GM12872 (cell line): ENCODE data around the gene RPA4.

Experiments
- CTCF ChIP-seq: IDR thresholded peaks from 3 replicates; pipeline ENCODE4 v1.5.1; 2011; ENCODE audit warnings: low read depth, mild to moderate bottlenecking, low read length, moderate library complexity; ENCODE audit not compliant: insufficient read depth

The RPA4 gene, protein sequence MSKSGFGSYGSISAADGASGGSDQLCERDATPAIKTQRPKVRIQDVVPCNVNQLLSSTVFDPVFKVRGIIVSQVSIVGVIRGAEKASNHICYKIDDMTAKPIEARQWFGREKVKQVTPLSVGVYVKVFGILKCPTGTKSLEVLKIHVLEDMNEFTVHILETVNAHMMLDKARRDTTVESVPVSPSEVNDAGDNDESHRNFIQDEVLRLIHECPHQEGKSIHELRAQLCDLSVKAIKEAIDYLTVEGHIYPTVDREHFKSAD

GRCh38 chrX:96883608-96884007 is at the start of gene RPA4:
TSS of gene RPA4 (plus strand) at chrX:96883908. CDS start at chrX:96884311, 403 bp downstream.
- no peak for TF ChIP-seq CTCF

DNA sequence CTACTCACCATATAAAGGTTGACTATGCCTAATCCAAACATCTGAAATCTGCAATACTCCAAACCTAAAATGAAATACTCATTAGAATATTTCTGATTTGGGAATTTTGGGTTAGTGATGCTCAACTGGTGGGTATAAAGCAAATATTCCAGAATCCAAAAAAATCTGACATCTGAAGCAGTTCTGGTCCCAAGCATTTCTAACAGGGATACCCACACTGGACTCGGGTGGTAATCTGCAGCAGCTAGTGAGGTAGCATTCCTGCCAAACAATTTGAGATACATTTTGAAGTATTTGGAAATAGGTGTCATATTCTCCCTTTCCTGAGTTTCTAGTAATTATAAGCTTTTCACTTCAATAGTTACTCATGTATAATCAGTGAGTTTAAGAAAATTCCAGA is 49.6 kb upstream of the RPA4 start:
- TF ChIP-seq CTCF: no peak

DNA sequence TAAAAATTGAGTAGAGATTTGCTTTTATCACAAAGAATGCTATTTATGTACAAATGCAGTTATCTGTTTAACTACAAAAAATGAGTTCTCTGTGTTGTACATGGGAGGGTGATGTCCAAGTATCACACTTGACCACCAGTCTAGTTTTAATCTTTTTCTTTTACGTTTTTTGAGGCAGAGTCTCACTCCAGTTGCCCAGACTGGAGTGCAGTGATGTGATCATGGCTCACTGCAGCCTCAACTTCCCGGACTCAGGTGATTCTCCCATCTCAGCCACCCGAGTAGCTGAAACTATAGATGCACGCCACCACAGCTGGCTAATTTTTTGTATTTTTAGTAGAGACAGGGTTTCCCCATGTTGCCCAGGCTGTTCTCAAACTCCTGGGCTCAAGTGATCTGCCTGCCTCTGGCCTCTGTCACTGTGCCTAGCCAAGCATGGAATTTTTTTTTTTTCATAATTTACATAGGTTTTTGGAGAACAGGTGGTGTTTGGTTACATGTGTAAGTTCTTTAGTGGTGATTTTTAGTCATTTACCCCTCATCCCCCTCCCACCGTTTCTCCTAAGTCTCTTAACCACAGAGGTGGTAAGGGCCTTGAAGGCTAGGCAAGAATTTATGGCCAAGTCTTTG is 47.9 kb upstream of the RPA4 start:
- TF ChIP-seq CTCF: no peak

GRCh38 chrX:96837808-96838207 is 45.9 kb upstream of the RPA4 start:
- TF ChIP-seq CTCF: no peak

GRCh38 chrX:96838537-96838936 is 45.2 kb upstream of the RPA4 start:
- no peak for TF ChIP-seq CTCF

GRCh38 chrX:96841325-96841724 is 42.4 kb upstream of the RPA4 start:
- TF ChIP-seq CTCF: no peak

- no peak for TF ChIP-seq CTCF
These were observed 40.1 kb upstream of the RPA4 start for GRCh38 chrX:96843566-96843965.
